Astrocyte of the spinal cord (primary cell): ENCODE data around the gene REXO4.

Experiments used
- DNase-seq: peaks from one replicate; pipeline ENCODE4 v3.0.0; 2011; ENCODE audit warnings: low read depth, low spot score
- H3K4me3 ChIP-seq: 2 replicates; pipeline ENCODE4 v1.5.1; 2011; ENCODE audit warnings: low read depth, mild to moderate bottlenecking, low read length, moderate library complexity
- in situ Hi-C: cut with HindIII; loops from 2 replicates; pipeline ENCODE4 v1.10.0; 2017; ENCODE audit warnings: low sequenced_read_pairs
- TF ChIP-seq, protein P1 (sequence below): IDR thresholded peaks from 2 replicates; pipeline ENCODE4 v1.5.1; 2012; ENCODE audit warnings: low read depth, mild to moderate bottlenecking, low read length, inconsistent platforms

REXO4 gene

DNA sequence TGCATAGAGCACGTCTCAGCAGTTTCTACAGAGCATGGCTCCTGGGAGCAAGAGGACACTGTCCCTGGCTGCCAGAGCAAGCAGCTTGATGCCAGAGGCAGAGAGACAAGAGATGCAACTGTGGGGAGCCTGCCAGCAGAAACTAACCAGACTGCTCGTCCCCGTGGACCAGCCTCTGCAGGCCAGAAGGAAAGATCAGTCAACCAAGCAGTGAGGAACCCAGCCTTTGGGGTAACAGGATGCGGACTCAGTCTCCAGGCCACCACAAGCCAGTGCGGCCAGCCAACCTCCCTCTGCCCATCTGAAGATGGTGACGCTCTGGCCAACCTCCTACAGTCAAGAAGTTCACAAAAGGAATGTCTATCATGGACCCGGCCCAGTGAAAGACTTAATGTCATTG, 45.7 kb downstream of the REXO4 start:
- DNase-seq = no peak
- in situ Hi-C loops = no loop called here
- H3K4me3 ChIP-seq = no peak overlapping the region
- TF ChIP-seq, protein P1, sequence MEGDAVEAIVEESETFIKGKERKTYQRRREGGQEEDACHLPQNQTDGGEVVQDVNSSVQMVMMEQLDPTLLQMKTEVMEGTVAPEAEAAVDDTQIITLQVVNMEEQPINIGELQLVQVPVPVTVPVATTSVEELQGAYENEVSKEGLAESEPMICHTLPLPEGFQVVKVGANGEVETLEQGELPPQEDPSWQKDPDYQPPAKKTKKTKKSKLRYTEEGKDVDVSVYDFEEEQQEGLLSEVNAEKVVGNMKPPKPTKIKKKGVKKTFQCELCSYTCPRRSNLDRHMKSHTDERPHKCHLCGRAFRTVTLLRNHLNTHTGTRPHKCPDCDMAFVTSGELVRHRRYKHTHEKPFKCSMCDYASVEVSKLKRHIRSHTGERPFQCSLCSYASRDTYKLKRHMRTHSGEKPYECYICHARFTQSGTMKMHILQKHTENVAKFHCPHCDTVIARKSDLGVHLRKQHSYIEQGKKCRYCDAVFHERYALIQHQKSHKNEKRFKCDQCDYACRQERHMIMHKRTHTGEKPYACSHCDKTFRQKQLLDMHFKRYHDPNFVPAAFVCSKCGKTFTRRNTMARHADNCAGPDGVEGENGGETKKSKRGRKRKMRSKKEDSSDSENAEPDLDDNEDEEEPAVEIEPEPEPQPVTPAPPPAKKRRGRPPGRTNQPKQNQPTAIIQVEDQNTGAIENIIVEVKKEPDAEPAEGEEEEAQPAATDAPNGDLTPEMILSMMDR = no peak

DNA sequence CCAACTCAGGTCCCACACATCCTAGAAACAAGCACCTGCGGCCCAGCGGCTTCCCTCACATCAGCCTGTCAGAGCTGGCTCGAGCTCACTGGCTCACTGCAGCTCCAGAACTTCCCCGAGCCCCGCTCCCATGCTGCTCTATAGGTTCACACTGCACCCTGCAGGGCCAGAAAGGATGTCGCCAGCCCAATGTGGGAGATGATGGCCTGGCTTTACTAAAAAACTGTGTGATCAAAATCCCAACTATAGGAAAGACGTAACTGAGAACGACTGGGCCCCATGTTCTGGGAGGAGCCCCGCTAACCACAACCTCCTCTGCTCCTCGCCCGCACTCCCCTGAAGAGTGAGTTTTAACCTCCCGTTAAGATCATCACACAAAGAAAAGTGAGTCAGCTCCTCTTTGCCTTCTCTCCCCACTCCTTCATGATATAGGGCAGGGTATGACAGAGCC, 46.5 kb downstream of the REXO4 start:
- no peak overlapping the region for H3K4me3 ChIP-seq
- DNase-seq = peak; percentile 22
- in situ Hi-C loops = no loop called here
- TF ChIP-seq, protein P1 = no peak

- H3K4me3 ChIP-seq = no peak overlapping the region
- DNase-seq = no peak
- TF ChIP-seq, protein P1 = no peak
- in situ Hi-C loops = no loop called here
Measured at GRCh38 chr9:133370685-133371084, 47.1 kb downstream of the REXO4 start.

DNA sequence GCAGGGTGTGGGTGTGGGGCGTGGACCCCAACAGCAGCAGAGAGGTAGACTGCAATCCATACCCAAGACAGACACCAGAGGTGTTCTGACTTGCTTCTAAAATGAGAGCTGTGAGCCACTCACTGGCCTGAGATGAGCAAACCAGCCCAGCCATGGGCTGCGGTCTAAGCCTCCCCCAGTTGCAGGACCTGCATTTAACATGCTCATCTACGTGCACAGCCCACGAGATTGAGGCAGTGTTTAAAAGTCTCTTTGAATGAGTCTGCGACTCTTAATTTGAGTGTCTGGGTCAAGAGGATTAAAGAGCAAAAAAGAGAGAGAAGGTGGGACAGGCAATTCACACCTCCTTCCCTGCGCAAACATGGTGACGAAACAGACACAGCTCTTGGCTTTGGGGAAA, 47.9 kb downstream of the REXO4 start:
- in situ Hi-C loops = no loop called here
- TF ChIP-seq, protein P1 = no peak
- H3K4me3 ChIP-seq = no peak overlapping the region
- no peak for DNase-seq

GRCh38 chr9:133369422-133369821, 48.4 kb downstream of the REXO4 start:
- H3K4me3 ChIP-seq = no peak overlapping the region
- TF ChIP-seq, protein P1 = no peak
- no peak for DNase-seq
- in situ Hi-C loops = no loop called here

DNA sequence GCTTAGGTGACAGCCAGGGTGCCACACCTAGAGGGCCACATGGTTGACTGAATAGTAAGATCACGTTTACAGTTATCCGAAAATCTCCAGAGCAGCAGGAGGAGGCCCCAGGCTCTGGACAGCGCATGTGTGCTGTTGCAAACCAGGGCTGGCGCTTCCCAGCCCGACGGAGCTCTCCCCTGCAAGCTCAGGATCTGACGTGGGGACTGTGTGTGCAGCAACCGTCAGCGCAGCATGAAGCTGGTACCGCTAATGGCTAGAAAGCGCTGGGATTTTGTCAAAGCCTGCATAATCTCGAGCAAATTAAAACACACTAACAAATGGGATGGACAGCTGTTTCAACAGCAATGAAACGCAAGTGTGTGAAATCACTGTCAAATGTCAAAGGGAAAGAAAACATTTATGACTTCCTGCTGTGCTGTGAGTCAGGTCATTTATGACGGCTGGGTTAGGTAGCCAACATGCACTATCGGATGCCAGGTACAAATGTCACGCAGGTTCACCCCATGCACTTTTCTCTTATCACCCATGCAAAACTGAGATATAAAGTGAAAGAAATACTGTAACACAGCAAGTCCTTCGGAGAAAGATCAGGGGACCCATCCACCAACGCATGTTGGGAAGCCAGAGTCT, 49.4 kb downstream of the REXO4 start:
- in situ Hi-C loops = no loop called here
- TF ChIP-seq, protein P1 = no peak
- H3K4me3 ChIP-seq = no peak overlapping the region
- peak; percentile 30 for DNase-seq
